ENCODE results near the gene FAM98B.

- TF ChIP-seq CTCF (IDR thresholded peaks at IDR 0.05; ENCODE audit: low read length) (no peak), EZH2 (optimal IDR thresholded peaks at IDR 0.05; ENCODE audit: low read depth, low read length) (no peak), EZH2phosphoT487 (IDR thresholded peaks at IDR 0.05; ENCODE audit: low read length) (no peak)
Observed at GRCh38 chr15:38470816-38471215, 16.9 kb downstream of the FAM98B start.

Measured in MM.1S (cell line).